ENCODE results near the gene TSPAN31.

DNA sequence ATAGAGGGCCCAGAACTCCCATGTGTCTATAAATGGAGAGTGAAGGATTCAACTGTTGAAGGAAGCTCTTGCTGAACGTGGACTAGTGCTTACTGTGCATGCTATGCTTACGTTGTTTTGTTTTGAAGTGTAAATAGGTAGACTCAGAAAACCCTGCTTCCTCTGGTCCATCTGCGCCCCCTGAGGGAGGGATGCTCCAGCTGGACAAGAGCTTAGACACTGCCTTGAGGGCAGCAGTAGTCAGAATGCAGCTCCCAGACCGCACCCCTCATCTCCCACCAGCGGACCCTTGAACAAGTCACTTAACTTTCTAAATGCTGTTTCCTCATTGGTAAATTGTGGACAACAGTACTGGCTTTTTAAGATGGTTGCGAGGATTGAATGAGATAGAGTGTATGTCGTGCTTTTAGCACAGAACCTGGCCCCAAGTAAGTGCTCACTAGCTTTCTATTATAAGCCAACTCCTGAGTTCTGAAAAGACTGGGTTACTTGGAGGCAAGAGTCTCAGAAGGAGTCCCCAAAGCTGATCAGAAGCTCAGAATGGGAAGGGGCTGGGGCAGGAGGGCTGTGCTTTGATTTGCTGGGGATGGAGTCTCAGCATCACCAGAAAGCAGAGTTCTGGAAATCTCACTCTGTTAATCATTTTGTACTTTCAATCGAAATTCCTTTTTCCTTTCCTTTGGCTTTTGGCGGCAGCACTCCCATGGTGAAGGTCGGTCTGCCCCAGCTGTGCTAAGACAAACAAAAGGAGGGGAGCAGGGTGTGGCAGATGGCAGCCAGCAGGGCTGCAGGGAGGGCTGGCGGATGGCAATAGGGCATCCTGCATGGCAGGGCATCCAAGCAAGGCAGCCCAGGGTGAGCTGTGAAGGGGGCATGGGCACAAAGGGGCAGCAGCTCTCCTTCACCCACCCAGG is 21.9 kb upstream of the TSPAN31 start:
- TF ChIP-seq, protein P1, sequence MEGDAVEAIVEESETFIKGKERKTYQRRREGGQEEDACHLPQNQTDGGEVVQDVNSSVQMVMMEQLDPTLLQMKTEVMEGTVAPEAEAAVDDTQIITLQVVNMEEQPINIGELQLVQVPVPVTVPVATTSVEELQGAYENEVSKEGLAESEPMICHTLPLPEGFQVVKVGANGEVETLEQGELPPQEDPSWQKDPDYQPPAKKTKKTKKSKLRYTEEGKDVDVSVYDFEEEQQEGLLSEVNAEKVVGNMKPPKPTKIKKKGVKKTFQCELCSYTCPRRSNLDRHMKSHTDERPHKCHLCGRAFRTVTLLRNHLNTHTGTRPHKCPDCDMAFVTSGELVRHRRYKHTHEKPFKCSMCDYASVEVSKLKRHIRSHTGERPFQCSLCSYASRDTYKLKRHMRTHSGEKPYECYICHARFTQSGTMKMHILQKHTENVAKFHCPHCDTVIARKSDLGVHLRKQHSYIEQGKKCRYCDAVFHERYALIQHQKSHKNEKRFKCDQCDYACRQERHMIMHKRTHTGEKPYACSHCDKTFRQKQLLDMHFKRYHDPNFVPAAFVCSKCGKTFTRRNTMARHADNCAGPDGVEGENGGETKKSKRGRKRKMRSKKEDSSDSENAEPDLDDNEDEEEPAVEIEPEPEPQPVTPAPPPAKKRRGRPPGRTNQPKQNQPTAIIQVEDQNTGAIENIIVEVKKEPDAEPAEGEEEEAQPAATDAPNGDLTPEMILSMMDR (conservative IDR thresholded peaks at IDR 0.05; ENCODE audit: low read depth in 2 of 2): peak in 1 of 2 experiments; percentile 21; a peak in 1 of 4 replicates
- TF ChIP-seq ZNF331 (CRISPR knock-in tag; IDR thresholded peaks at IDR 0.05; ENCODE audit: low read depth): no peak
- TF ChIP-seq EZH2 (IDR thresholded peaks at IDR 0.05; ENCODE audit: low read depth, unreplicated experiment): no peak
- TF ChIP-seq EZH2phosphoT487 (IDR thresholded peaks at IDR 0.05; ENCODE audit: unreplicated experiment): no peak
- no peak for TF ChIP-seq POLR2AphosphoS5 (IDR thresholded peaks at IDR 0.05; ENCODE audit: low read depth)
- TF ChIP-seq, protein P2, sequence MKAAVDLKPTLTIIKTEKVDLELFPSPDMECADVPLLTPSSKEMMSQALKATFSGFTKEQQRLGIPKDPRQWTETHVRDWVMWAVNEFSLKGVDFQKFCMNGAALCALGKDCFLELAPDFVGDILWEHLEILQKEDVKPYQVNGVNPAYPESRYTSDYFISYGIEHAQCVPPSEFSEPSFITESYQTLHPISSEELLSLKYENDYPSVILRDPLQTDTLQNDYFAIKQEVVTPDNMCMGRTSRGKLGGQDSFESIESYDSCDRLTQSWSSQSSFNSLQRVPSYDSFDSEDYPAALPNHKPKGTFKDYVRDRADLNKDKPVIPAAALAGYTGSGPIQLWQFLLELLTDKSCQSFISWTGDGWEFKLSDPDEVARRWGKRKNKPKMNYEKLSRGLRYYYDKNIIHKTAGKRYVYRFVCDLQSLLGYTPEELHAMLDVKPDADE (IDR thresholded peaks at IDR 0.05): no peak
- no peak for TF ChIP-seq CREB1 (CRISPR knock-in tag; IDR thresholded peaks at IDR 0.05; ENCODE audit: low read depth)
- TF ChIP-seq JUNB (IDR thresholded peaks at IDR 0.05; ENCODE audit: unreplicated experiment): no peak
- TF ChIP-seq REST (IDR thresholded peaks at IDR 0.05; ENCODE audit: unreplicated experiment): no peak
- TF ChIP-seq NANOG (IDR thresholded peaks at IDR 0.05; ENCODE audit: borderline replicate concordance): no peak

All from GM23338 (cell line).